ENCODE results near the gene TNFSF13B.

GRCh38 chr13:108283110-108283509, 13.6 kb downstream of the TNFSF13B start:
- no peak for TF ChIP-seq EZH2 (IDR thresholded peaks at IDR 0.05; ENCODE audit: borderline replicate concordance, low read depth, low read length, severe bottlenecking)
- TF ChIP-seq, protein P1, sequence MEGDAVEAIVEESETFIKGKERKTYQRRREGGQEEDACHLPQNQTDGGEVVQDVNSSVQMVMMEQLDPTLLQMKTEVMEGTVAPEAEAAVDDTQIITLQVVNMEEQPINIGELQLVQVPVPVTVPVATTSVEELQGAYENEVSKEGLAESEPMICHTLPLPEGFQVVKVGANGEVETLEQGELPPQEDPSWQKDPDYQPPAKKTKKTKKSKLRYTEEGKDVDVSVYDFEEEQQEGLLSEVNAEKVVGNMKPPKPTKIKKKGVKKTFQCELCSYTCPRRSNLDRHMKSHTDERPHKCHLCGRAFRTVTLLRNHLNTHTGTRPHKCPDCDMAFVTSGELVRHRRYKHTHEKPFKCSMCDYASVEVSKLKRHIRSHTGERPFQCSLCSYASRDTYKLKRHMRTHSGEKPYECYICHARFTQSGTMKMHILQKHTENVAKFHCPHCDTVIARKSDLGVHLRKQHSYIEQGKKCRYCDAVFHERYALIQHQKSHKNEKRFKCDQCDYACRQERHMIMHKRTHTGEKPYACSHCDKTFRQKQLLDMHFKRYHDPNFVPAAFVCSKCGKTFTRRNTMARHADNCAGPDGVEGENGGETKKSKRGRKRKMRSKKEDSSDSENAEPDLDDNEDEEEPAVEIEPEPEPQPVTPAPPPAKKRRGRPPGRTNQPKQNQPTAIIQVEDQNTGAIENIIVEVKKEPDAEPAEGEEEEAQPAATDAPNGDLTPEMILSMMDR (IDR thresholded peaks at IDR 0.05; ENCODE audit: extremely low read depth in 1 of 2, insufficient read depth in 1 of 2, low read depth in 1 of 2, low read length in 2 of 2) = no peak
- TF ChIP-seq MYC (IDR thresholded peaks at IDR 0.05; ENCODE audit: low read depth, low read length) = no peak
- no peak for TF ChIP-seq POLR2A (IDR thresholded peaks at IDR 0.05; ENCODE audit: low read depth, low read length)
- TF ChIP-seq POLR2AphosphoS5 (IDR thresholded peaks at IDR 0.05; ENCODE audit: insufficient read depth, low read depth, low read length) = no peak
- TF ChIP-seq, protein P2, sequence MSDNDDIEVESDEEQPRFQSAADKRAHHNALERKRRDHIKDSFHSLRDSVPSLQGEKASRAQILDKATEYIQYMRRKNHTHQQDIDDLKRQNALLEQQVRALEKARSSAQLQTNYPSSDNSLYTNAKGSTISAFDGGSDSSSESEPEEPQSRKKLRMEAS (IDR thresholded peaks at IDR 0.05; ENCODE audit: insufficient read depth, insufficient read length) = no peak
- TF ChIP-seq FOS (IDR thresholded peaks at IDR 0.05; ENCODE audit: borderline replicate concordance, insufficient read depth, low read length) = no peak
- TF ChIP-seq JUN (IDR thresholded peaks at IDR 0.05; ENCODE audit: borderline replicate concordance, insufficient read depth, insufficient read length, low read depth) = no peak
